ENCODE results near the gene EXOSC5.

DNA sequence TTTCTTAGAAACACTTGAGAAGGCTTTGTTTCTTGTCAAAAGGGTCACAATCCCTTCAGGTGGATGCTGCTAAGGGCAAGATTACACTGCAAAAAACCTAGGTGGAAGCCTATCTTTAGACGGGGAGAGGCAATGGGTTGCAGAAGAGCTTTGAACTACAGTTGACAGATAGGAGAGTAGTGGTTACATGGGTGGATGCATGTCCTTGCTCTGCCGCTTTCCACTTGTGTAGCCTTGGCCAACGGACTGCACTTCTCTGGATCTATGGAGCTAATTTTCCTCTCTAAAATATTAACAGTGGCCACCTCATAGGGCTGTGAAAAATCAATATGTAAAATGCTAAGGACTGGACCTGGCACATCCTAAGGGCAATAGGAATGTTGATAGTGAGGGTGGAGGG lies 1.4 kb upstream of the EXOSC5 start:
- TF ChIP-seq POLR2A (IDR thresholded peaks at IDR 0.05; ENCODE audit: low read depth, low read length), result no peak
- no peak for TF ChIP-seq POLR2AphosphoS5 (IDR thresholded peaks at IDR 0.05; ENCODE audit: low read depth, low read length)

All from GM12891 (cell line).